ENCODE data around the gene ENTHD1.
A peak's percentile ranks its signal among the peaks of the same experiment; 100 is the strongest.

ENTHD1 gene

GRCh38 chr22:39914584-39914983 is 21.0 kb upstream of the ENTHD1 start:
- DNase-seq = no peak
- no peak overlapping the region for H3K27ac ChIP-seq
- TF ChIP-seq CTCF (IDR thresholded peaks at IDR 0.05; ENCODE audit: low read depth, low read length, missing control alignments) = no peak
- H3K4me3 ChIP-seq (ENCODE audit: low read depth, low read length) = no peak overlapping the region
- peaks cover 22% of the 10 kb centered on the region for H3K27me3 ChIP-seq (replicated peaks)
- in situ Hi-C loops (cut with HindIII; ENCODE audit: low pct_ligation_motif_present, low sequenced_read_pairs) = no loop called here
- no peaks in the 10 kb centered on the region for H3K36me3 ChIP-seq (replicated peaks)

GRCh38 chr22:39913886-39914285 is 20.3 kb upstream of the ENTHD1 start:
- Histone ChIP-seq H3K27ac (no peak overlapping the region), H3K36me3 (replicated peaks) (no peaks in the 10 kb centered on the region), H3K27me3 (replicated peaks) (peaks cover 18% of the 10 kb centered on the region), H3K4me3 (ENCODE audit: low read depth, low read length) (no peak overlapping the region)
- in situ Hi-C loops (cut with HindIII; ENCODE audit: low pct_ligation_motif_present, low sequenced_read_pairs) = no loop called here
- no peak for TF ChIP-seq CTCF (IDR thresholded peaks at IDR 0.05; ENCODE audit: low read depth, low read length, missing control alignments)
- DNase-seq = no peak

- in situ Hi-C loops (cut with HindIII; ENCODE audit: low pct_ligation_motif_present, low sequenced_read_pairs) = no loop called here
- TF ChIP-seq CTCF (IDR thresholded peaks at IDR 0.05; ENCODE audit: low read depth, low read length, missing control alignments) = no peak
- no peaks in the 10 kb centered on the region for H3K36me3 ChIP-seq (replicated peaks)
- no peak overlapping the region for H3K27ac ChIP-seq
- no peak for DNase-seq
- peaks cover 19% of the 10 kb centered on the region for H3K27me3 ChIP-seq (replicated peaks)
- H3K4me3 ChIP-seq (ENCODE audit: low read depth, low read length) = no peak overlapping the region
These were observed 19.8 kb upstream of the ENTHD1 start for GRCh38 chr22:39913321-39913720.

GRCh38 chr22:39910876-39911613 is 17.5 kb upstream of the ENTHD1 start:
- Histone ChIP-seq H3K27ac (no peak overlapping the region), H3K36me3 (replicated peaks) (no peaks in the 10 kb centered on the region), H3K27me3 (replicated peaks) (peaks cover 10% of the 10 kb centered on the region), H3K4me3 (ENCODE audit: low read depth, low read length) (no peak overlapping the region)
- in situ Hi-C loops (cut with HindIII; ENCODE audit: low pct_ligation_motif_present, low sequenced_read_pairs) = no loop called here
- no peak for TF ChIP-seq CTCF (IDR thresholded peaks at IDR 0.05; ENCODE audit: low read depth, low read length, missing control alignments)
- no peak for DNase-seq

GRCh38 chr22:39908737-39909136 is 15.2 kb upstream of the ENTHD1 start:
- H3K27me3 ChIP-seq (replicated peaks) = peaks cover 7% of the 10 kb centered on the region
- H3K4me3 ChIP-seq (ENCODE audit: low read depth, low read length) = no peak overlapping the region
- TF ChIP-seq CTCF (IDR thresholded peaks at IDR 0.05; ENCODE audit: low read depth, low read length, missing control alignments) = no peak
- in situ Hi-C loops (cut with HindIII; ENCODE audit: low pct_ligation_motif_present, low sequenced_read_pairs) = no loop called here
- H3K36me3 ChIP-seq (replicated peaks) = no peaks in the 10 kb centered on the region
- H3K27ac ChIP-seq = no peak overlapping the region
- peak; percentile 14 for DNase-seq

- no peak overlapping the region for H3K27ac ChIP-seq
- no peak for DNase-seq
- in situ Hi-C loops (cut with HindIII; ENCODE audit: low pct_ligation_motif_present, low sequenced_read_pairs) = no loop called here
- TF ChIP-seq CTCF (IDR thresholded peaks at IDR 0.05; ENCODE audit: low read depth, low read length, missing control alignments) = no peak
- peaks cover 7% of the 10 kb centered on the region for H3K27me3 ChIP-seq (replicated peaks)
- no peaks in the 10 kb centered on the region for H3K36me3 ChIP-seq (replicated peaks)
- H3K4me3 ChIP-seq (ENCODE audit: low read depth, low read length) = no peak overlapping the region
These were observed 14.6 kb upstream of the ENTHD1 start for GRCh38 chr22:39908136-39908535.

Measured in brain microvascular endothelial cell (primary cell).